HL-60 (cell line): ENCODE measurements around the gene PPFIA2.

Source experiments
- DNase-seq, 2 experiments: peaks; one replicate each; pipeline ENCODE4 v3.0.0-alpha.2; 2010 to 2020; ENCODE audit warnings: low read depth in 1 of 2, low spot score in 1 of 2
- H3K27ac ChIP-seq: fragments of 250-450 bp; sonication (Bioruptor Pico); replicated peaks from 2 replicates; pipeline ENCODE4 v1.5.1; 2020; ENCODE audit warnings: mild to moderate bottlenecking, moderate library complexity
- H3K27me3 ChIP-seq: fragments of 250-450 bp; sonication (Bioruptor Pico); 2 replicates; pipeline ENCODE4 v1.5.1; 2021; ENCODE audit warnings: mild to moderate bottlenecking, moderate library complexity; ENCODE audit not compliant: insufficient read depth, poor library complexity, severe bottlenecking
- H3K4me3 ChIP-seq: replicated peaks from 2 replicates; pipeline ENCODE4 v1.5.1; 2011; ENCODE audit warnings: mild to moderate bottlenecking, control low read depth, low read length; ENCODE audit not compliant: insufficient read depth
- GABPA ChIP-seq: IDR thresholded peaks from 2 replicates; pipeline ENCODE4 v1.6.1; 2012; ENCODE audit warnings: low read depth
- POLR2AphosphoS5 ChIP-seq: IDR thresholded peaks from 2 replicates; pipeline ENCODE4 v1.6.1; 2012; ENCODE audit warnings: low read depth
- SPI1 ChIP-seq: IDR thresholded peaks from 2 replicates; pipeline ENCODE4 v1.6.1; 2012; ENCODE audit warnings: low read depth, mild to moderate bottlenecking, borderline replicate concordance
- TF ChIP-seq, protein P1 (sequence below): IDR thresholded peaks from 2 replicates; pipeline ENCODE4 v1.6.1; 2012; ENCODE audit warnings: low read depth; ENCODE audit not compliant: insufficient replicate concordance
- TF ChIP-seq, protein P2 (sequence below): IDR thresholded peaks from one replicate; pipeline ENCODE4 v1.5.1; 2011; ENCODE audit warnings: low read length, control low read depth, inconsistent platforms; ENCODE audit not compliant: insufficient read depth

PPFIA2 gene

DNA sequence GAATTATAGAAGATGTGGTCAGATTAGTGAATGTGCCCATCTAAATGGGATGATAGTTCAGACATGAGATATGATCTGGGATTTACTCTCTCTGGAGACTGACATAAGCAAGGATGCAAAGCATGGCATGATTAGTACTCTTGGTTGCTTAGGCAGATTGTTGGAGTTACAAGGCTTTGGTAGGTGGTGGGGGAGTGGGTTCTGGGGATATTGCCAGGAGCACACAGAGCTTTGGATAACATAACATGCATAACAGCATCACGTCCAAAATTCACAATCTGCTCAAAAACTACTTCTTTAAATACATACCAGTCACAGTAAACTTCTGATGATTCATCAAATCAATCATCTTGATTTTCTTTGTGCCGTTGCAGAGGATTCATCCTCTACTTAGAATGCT, 393.9 kb downstream of the PPFIA2 start:
- Histone ChIP-seq H3K4me3 (no peak overlapping the region), H3K27me3 (no peaks in the 10 kb centered on the region), H3K27ac (no peak overlapping the region)
- TF ChIP-seq GABPA (no peak), POLR2AphosphoS5 (no peak)
- no peak for DNase-seq

DNA sequence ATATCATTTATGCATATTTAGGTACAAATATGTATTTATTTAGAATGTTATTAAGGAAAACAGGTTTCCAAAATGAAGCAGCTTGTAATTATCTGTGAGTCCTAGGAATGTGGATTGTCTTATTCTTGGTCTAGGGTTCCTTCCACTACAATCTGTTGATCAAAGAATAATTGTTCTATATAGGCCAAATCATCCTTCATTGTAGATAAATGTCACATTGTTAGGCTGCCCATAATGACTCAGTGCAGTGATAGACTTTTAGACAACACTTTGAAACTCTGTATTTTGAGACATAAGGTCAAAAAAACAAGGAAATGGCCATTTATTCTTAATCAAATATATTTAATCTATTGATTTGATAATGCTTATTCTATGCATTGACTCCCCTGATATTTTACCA, 398.2 kb downstream of the PPFIA2 start:
- Histone ChIP-seq H3K27me3 (no peaks in the 10 kb centered on the region), H3K4me3 (no peak overlapping the region), H3K27ac (no peak overlapping the region)
- no peak for DNase-seq
- TF ChIP-seq, protein P1, sequence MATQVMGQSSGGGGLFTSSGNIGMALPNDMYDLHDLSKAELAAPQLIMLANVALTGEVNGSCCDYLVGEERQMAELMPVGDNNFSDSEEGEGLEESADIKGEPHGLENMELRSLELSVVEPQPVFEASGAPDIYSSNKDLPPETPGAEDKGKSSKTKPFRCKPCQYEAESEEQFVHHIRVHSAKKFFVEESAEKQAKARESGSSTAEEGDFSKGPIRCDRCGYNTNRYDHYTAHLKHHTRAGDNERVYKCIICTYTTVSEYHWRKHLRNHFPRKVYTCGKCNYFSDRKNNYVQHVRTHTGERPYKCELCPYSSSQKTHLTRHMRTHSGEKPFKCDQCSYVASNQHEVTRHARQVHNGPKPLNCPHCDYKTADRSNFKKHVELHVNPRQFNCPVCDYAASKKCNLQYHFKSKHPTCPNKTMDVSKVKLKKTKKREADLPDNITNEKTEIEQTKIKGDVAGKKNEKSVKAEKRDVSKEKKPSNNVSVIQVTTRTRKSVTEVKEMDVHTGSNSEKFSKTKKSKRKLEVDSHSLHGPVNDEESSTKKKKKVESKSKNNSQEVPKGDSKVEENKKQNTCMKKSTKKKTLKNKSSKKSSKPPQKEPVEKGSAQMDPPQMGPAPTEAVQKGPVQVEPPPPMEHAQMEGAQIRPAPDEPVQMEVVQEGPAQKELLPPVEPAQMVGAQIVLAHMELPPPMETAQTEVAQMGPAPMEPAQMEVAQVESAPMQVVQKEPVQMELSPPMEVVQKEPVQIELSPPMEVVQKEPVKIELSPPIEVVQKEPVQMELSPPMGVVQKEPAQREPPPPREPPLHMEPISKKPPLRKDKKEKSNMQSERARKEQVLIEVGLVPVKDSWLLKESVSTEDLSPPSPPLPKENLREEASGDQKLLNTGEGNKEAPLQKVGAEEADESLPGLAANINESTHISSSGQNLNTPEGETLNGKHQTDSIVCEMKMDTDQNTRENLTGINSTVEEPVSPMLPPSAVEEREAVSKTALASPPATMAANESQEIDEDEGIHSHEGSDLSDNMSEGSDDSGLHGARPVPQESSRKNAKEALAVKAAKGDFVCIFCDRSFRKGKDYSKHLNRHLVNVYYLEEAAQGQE = no peak
- TF ChIP-seq GABPA (no peak), SPI1 (no peak), POLR2AphosphoS5 (no peak)
- TF ChIP-seq, protein P2, sequence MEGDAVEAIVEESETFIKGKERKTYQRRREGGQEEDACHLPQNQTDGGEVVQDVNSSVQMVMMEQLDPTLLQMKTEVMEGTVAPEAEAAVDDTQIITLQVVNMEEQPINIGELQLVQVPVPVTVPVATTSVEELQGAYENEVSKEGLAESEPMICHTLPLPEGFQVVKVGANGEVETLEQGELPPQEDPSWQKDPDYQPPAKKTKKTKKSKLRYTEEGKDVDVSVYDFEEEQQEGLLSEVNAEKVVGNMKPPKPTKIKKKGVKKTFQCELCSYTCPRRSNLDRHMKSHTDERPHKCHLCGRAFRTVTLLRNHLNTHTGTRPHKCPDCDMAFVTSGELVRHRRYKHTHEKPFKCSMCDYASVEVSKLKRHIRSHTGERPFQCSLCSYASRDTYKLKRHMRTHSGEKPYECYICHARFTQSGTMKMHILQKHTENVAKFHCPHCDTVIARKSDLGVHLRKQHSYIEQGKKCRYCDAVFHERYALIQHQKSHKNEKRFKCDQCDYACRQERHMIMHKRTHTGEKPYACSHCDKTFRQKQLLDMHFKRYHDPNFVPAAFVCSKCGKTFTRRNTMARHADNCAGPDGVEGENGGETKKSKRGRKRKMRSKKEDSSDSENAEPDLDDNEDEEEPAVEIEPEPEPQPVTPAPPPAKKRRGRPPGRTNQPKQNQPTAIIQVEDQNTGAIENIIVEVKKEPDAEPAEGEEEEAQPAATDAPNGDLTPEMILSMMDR = no peak

DNA sequence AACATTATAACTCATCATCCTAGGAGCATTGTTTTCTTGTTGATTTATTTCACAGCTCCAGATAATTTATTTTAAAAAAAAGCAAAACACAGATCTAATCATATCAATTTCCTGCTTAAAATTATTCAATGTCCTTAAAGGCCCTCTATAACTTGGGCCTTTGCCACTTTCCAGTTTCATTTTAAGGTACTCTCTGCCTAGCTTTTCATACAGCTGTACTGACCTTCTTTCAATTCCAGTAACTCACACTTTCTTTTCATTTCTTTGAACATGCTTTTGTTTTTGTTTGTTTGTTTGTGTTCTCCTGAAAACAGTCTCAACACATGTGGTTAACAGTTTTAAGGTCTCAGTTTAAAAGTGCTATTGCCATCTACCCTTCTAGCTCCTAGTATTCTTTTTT, 399.4 kb downstream of the PPFIA2 start:
- Histone ChIP-seq H3K4me3 (no peak overlapping the region), H3K27ac (no peak overlapping the region), H3K27me3 (no peaks in the 10 kb centered on the region)
- TF ChIP-seq, protein P1 = no peak
- TF ChIP-seq, protein P2 = no peak
- TF ChIP-seq SPI1 (no peak), GABPA (no peak), POLR2AphosphoS5 (no peak)
- DNase-seq = no peak

DNA sequence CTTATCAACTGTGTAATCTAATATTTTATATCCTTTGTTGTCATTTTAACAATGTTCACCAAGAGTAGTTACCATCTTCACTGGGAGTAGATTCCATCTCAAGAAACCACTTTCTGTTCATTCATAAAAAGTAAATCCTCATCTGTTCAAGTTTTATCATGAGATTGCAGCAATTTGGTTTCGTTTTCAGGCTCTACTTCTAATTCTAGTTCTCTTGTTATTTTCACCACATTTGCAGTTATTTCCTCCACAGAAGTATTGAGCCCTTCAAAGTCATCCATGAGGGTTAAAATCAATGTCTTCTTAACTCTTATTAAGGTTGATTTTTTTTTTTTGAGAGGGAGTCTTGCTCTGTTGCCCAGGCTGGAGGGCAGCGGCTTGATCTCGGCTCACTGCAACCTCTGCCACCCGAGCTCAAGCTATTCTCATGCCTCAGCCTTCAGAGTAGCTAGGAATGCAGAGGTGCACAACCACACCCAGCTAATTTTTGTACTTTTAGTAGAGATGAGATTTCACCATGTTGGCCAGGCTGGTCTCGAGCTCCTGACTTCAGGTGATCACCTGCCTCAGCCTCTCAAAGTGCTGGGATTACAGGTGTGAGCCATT, 404.7 kb downstream of the PPFIA2 start:
- H3K27ac ChIP-seq = no peak overlapping the region
- no peaks in the 10 kb centered on the region for H3K27me3 ChIP-seq
- TF ChIP-seq, protein P2 = no peak
- TF ChIP-seq, protein P1 = no peak
- TF ChIP-seq GABPA (no peak), SPI1 (no peak), POLR2AphosphoS5 (no peak)
- no peak overlapping the region for H3K4me3 ChIP-seq
- no peak for DNase-seq
